GM19193 (cell line): Measurements from ENCODE around the gene FLVCR2.

Experiments used
- POLR2A ChIP-seq: IDR thresholded peaks from 4 replicates; pipeline ENCODE4 v1.6.1; 2011; ENCODE audit not compliant: insufficient read depth, insufficient read length; ENCODE audit errors: extremely low read depth

The FLVCR2 gene

DNA sequence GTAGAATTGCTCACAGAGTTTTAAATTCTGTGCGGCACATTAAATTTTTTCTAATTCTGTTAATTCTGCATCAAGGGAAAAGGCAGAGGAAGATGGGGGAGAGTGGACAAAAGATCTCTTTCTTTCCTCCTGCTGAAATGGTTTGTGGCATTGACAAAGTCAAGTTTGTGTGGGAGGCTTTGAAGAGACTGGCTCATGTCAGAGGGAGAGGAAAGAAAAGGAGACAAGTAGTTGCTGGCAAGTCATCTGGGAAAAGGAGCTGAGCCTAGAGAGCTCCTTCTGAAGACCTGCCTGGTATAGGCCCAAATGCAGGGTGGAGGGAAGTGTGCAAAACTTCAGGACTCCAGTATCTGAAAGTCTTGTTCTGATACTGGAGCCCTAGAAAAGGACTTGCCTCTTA is 119.0 kb downstream of the FLVCR2 start:
- no peak for TF ChIP-seq POLR2A
